Endothelial cell of umbilical vein (primary cell): ENCODE results near the gene UBE4B. TPM values are rescaled to one million over a fixed set of nuclear protein-coding genes. Genes with fewer than 3 reads are reported as not detected.
A peak's percentile ranks its signal among the peaks of the same experiment; 100 is the strongest.

Source experiments
- BruUV-seq: library from RNA; stranded (reverse); fragments of 400-500 nt; replicated peaks from 2 replicates; lab custom pipeline; 2021; lab: Mats Ljungman, UMichigan
- CTCF ChIA-PET: fragments of 300-600, 350-600 bp; sonication (Branson Sonifier 250); formaldehyde crosslinking; loops from one replicate; lab custom pipeline; 2021; ENCODE audit warnings: antibody characterized with exemption, inconsistent platforms; lab: Charles Lee
- POLR2A ChIA-PET: fragments of 300-600, 350-600 bp; sonication (Branson Sonifier 250); formaldehyde crosslinking; loops from one replicate; lab custom pipeline; 2021; ENCODE audit warnings: antibody characterized with exemption, inconsistent platforms; lab: Charles Lee
- DNase-seq: peaks from one replicate; pipeline ENCODE4 v3.0.0-alpha.2; 2011; ENCODE audit warnings: low read depth, low spot score
- FAIRE-seq: peaks from 2 replicates; lab custom pipeline; 2011; peaks lifted over from hg19 to GRCh38; lab: Jason Lieb, UNC
- H2AFZ ChIP-seq: 2 replicates; pipeline ENCODE4 v1.6.0; 2012; ENCODE audit warnings: low read depth, low read length, control low read depth, inconsistent platforms
- H3K27ac ChIP-seq: 2 replicates; pipeline ENCODE4 v1.5.1; 2011; ENCODE audit warnings: low read depth, mild to moderate bottlenecking, control low read depth, low read length, moderate library complexity; ENCODE audit not compliant: insufficient read depth
- H3K27me3 ChIP-seq, 2 experiments: 2 replicates each; pipeline versions ENCODE4 v1.6.0 to v1.6.1; 2011; ENCODE audit warnings: low read length in 2 of 2, mixed read lengths in 1 of 2; ENCODE audit not compliant: control insufficient read depth in 2 of 2, insufficient read depth in 2 of 2
- H3K36me3 ChIP-seq, 2 experiments: 2 replicates in 1 of 2; 3 replicates in 1 of 2; pipeline ENCODE4 v1.5.1; 2011; ENCODE audit warnings: low read length in 2 of 2, mild to moderate bottlenecking in 1 of 2, moderate library complexity in 1 of 2; ENCODE audit not compliant: control insufficient read depth in 2 of 2, insufficient read depth in 2 of 2; ENCODE audit errors: extremely low read depth in 1 of 2
- H3K4me1 ChIP-seq: 3 replicates; pipeline ENCODE4 v1.5.1; 2011; ENCODE audit warnings: mild to moderate bottlenecking, low read length; ENCODE audit not compliant: control insufficient read depth, insufficient read depth; ENCODE audit errors: extremely low read depth
- H3K4me2 ChIP-seq: 2 replicates; pipeline ENCODE4 v1.6.1; 2011; ENCODE audit warnings: low read length, control low read depth, mixed read lengths; ENCODE audit not compliant: insufficient read depth
- H3K4me3 ChIP-seq, 3 experiments: fragments of 200-600 bp in 1 of 3; sonication (generic), shearing (Covaris generic) in 1 of 3; replicated peaks in 1 of 3; 2 replicates each; pipeline ENCODE4 v1.5.1; 2011 to 2016; ENCODE audit warnings: control low read depth in 3 of 3, low read length in 3 of 3, mild to moderate bottlenecking in 2 of 3, inconsistent platforms in 1 of 3, low read depth in 1 of 3, moderate library complexity in 1 of 3; ENCODE audit not compliant: insufficient read depth in 1 of 3
- H3K79me2 ChIP-seq: 2 replicates; pipeline ENCODE4 v1.6.0; 2012; ENCODE audit warnings: low read length, inconsistent platforms; ENCODE audit not compliant: control insufficient read depth, insufficient read depth
- H3K9ac ChIP-seq: replicated peaks from 2 replicates; pipeline ENCODE3; 2011; ENCODE audit warnings: low read length, control low read depth; ENCODE audit not compliant: insufficient read depth; ENCODE audit errors: extremely low read depth
- H3K9me1 ChIP-seq: replicated peaks from 3 replicates; pipeline ENCODE4 v1.6.0; 2011; ENCODE audit warnings: mild to moderate bottlenecking, low read length; ENCODE audit not compliant: control insufficient read depth, insufficient read depth; ENCODE audit errors: extremely low read depth
- H3K9me3 ChIP-seq: replicated peaks from 2 replicates; pipeline ENCODE4 v1.5.1; 2012; ENCODE audit warnings: low read length, inconsistent platforms; ENCODE audit not compliant: control insufficient read depth, insufficient read depth
- H4K20me1 ChIP-seq: replicated peaks from 2 replicates; pipeline ENCODE3; 2011; ENCODE audit warnings: mild to moderate bottlenecking, low read length; ENCODE audit not compliant: control insufficient read depth, insufficient read depth; ENCODE audit errors: extremely low read depth
- GATA2 ChIP-seq: IDR thresholded peaks from 2 replicates; pipeline ENCODE4 v1.7.0; 2011; ENCODE audit warnings: low read depth, mild to moderate bottlenecking, moderate library complexity, mixed read lengths, low read length; ENCODE audit not compliant: insufficient read length, insufficient read depth
- POLR2A ChIP-seq: IDR thresholded peaks from 2 replicates; pipeline ENCODE4 v1.6.1; 2012; ENCODE audit warnings: low read depth, mild to moderate bottlenecking, control low read depth, low read length
- dilution Hi-C: fragments of 300-500 bp; cut with MboI; formaldehyde crosslinking; loops from one replicate; pipeline ENCODE4 v1.15.0; 2019; ENCODE audit warnings: low sequenced_read_pairs; ENCODE audit not compliant: extremely low pct_ligation_motif_present
- intact Hi-C: fragments of 100-400 bp; cut with micrococcal nuclease; formaldehyde crosslinking; loops from one replicate; pipeline ENCODE4 v1.10.0; 2022
- microRNA counts: library from miRNA; unstranded; fragments of <30 nt; microRNA quantifications from one replicate; lab custom pipeline; 2016
- microRNA-seq: library from miRNA; unstranded; fragments of <30 nt; microRNA quantifications from one replicate; pipeline ENCODE4 v1.2.0, GENCODE V29; 2021; ENCODE audit warnings: borderline number of aligned reads, borderline replicate concordance
- polyA plus RNA-seq, 4 experiments: library from polyadenylated mRNA; depleted of rRNA in 3 of 4; stranded (reverse) in 3 of 4; unstranded in 1 of 4; fragments of >200 nt; gene quantifications; 2 replicates each; pipeline versions ENCODE4 v1.2.1 to v1.2.3, GENCODE V29; 2011 to 2012; ENCODE audit warnings: missing spikeins in 1 of 4
- small RNA-seq: library from RNA; depleted of rRNA; stranded (forward); fragments of <200 nt; gene quantifications from one replicate; pipeline ENCODE3, GENCODE V24; 2012; ENCODE audit warnings: low replicate concordance, low read depth; ENCODE audit not compliant: insufficient read depth, insufficient read length
- total RNA-seq: library from RNA; stranded (reverse); gene quantifications from 2 replicates; pipeline ENCODE4 v1.2.3, GENCODE V29; 2021
- TF ChIP-seq, protein P1 (sequence below): IDR thresholded peaks from 2 replicates; pipeline ENCODE4 v1.6.1; 2011; ENCODE audit not compliant: insufficient read depth, insufficient read length

Gene UBE4B
- total and polyA plus RNA-seq, 2 donors (not counting 3 experiments of a cell fraction or from before 2014, with no cell fraction given): 17.8 to 54.5 TPM

DNA sequence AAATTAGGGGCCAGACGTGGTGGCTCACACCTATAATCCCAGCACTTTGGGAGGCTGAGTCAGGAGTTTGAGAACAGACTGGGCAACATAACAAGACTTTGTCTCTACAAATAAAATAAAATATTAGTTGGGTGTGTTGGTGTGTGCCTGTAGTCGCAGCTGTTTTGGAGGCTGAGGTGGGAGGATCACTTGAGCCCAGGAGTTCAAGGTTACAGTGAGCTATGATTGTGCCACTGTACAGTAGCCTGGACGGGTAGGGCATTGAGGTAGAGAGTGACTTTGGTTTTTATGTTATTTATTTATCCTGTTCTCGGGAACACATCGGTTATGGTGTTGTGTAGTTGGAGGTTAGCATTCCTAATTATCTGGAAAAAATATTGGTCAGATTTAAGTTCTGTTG, 197.1 kb downstream of the UBE4B start:
- Histone ChIP-seq H2AFZ (no peak overlapping the region), H4K20me1 (peaks cover 4% of the 10 kb centered on the region), H3K27ac (no peak overlapping the region), H3K4me1 (no peaks in the 10 kb centered on the region), H3K36me3 (peaks cover 0 to 1% of the 10 kb centered on the region in 2 experiments), H3K79me2 (peaks cover 56% of the 10 kb centered on the region), H3K4me2 (no peak overlapping the region), H3K27me3 (no peaks in the 10 kb centered on the region), H3K9me1 (no peaks in the 10 kb centered on the region), H3K9me3 (no peaks in the 10 kb centered on the region), H3K9ac (no peak overlapping the region), H3K4me3 (no peak overlapping the region)
- ChIA-PET POLR2A (no interaction called here), CTCF (no interaction called here)
- DNase-seq (no peak), FAIRE-seq (no peak)
- dilution Hi-C loops: no loop called here
- TF ChIP-seq, protein P1, sequence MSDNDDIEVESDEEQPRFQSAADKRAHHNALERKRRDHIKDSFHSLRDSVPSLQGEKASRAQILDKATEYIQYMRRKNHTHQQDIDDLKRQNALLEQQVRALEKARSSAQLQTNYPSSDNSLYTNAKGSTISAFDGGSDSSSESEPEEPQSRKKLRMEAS: no peak
- TF ChIP-seq GATA2: no peak
- TF ChIP-seq POLR2A: no peak
- no TSS peak for BruUV-seq
- intact Hi-C loops: loop anchor here (2.0 kb wide), 1 partner anchor 19 kb away; the partner anchor contains the start of gene KIF1B

MicroRNAs within 50 kb of the gene (microRNA counts, 767-probe panel; counts per million panel counts)
- 723 counts per million, percentile 96 among the panel's probes with 10 or more counts for microRNA hsa-miR-1273d (lab: Ali Mortazavi, UCI)

Small RNAs within 50 kb of the gene (microRNA-seq; reads per million reads assigned to microRNA genes)
- not detected for gene MIR1273D

Small RNAs within 50 kb of the gene (small RNA-seq; reads per million reads assigned to genes)
- gene MIR1273D: not detected
- not detected for gene RNU6-828P

Other genes starting within 250 kb of the UBE4B start
- gene CLSTN1, start 209.0 kb upstream of the UBE4B start, total RNA-seq: 130 and 132 TPM in 2 replicates
- gene CLSTN1, start 209.0 kb upstream of the UBE4B start, polyA plus RNA-seq: 44.6 and 49.1 TPM in 2 replicates
- gene CTNNBIP1, start 122.7 kb upstream of the UBE4B start, total RNA-seq: 31.7 and 37.2 TPM in 2 replicates
- 23.1 and 26.6 TPM in 2 replicates for gene CTNNBIP1, start 122.7 kb upstream of the UBE4B start, polyA plus RNA-seq
- gene LZIC, start 89.6 kb upstream of the UBE4B start, total RNA-seq: 22.7 and 23.4 TPM in 2 replicates
- 2.9 and 3.7 TPM in 2 replicates for gene LZIC, start 89.6 kb upstream of the UBE4B start, polyA plus RNA-seq
- 7.4 and 9.8 TPM in 2 replicates for gene NMNAT1, start 89.5 kb upstream of the UBE4B start, total RNA-seq
- gene NMNAT1, start 89.5 kb upstream of the UBE4B start, polyA plus RNA-seq: 4.4 and 4.8 TPM in 2 replicates
- gene RBP7, start 35.7 kb upstream of the UBE4B start, total RNA-seq: not detected in 2 replicates
- gene RBP7, start 35.7 kb upstream of the UBE4B start, polyA plus RNA-seq: not detected in 2 replicates
- 46.6 and 58.6 TPM in 2 replicates for gene KIF1B, start 177.6 kb downstream of the UBE4B start, total RNA-seq
- gene KIF1B, start 177.6 kb downstream of the UBE4B start, polyA plus RNA-seq: 14.8 and 15.5 TPM in 2 replicates